Islet of Langerhans (tissue), 1 donor: ENCODE measurements around the gene BCL2L13.
"Not testable (repeated sequence)": the region's sequence is repeated elsewhere in the genome, so short reads cannot be mapped to it uniquely, and the experiment has no call there.

Source experiments
- FAIRE-seq: peaks from one replicate; lab custom pipeline; 2011; peaks lifted over from hg19 to GRCh38; lab: Jason Lieb, UNC

Gene BCL2L13

GRCh38 chr22:17729561-17729960 lies 91.0 kb downstream of the BCL2L13 start:
- FAIRE-seq, result no peak

- FAIRE-seq, result no peak
These were observed 93.8 kb downstream of the BCL2L13 start for GRCh38 chr22:17732251-17732854.

GRCh38 chr22:17733466-17733865 lies 94.9 kb downstream of the BCL2L13 start:
- no peak for FAIRE-seq

- FAIRE-seq, result no peak
These were observed 95.6 kb downstream of the BCL2L13 start for GRCh38 chr22:17734187-17734586.

- FAIRE-seq, result no peak
These were observed 100.0 kb downstream of the BCL2L13 start for GRCh38 chr22:17738386-17739128.

- no peak for FAIRE-seq
These were observed 100.8 kb downstream of the BCL2L13 start for GRCh38 chr22:17739196-17739975.

- FAIRE-seq, result no peak
These were observed 103.4 kb downstream of the BCL2L13 start for GRCh38 chr22:17741866-17742526.

- no peak for FAIRE-seq
These were observed 104.0 kb downstream of the BCL2L13 start for GRCh38 chr22:17742527-17742902.

GRCh38 chr22:17743661-17744411 lies 105.3 kb downstream of the BCL2L13 start:
- no peak for FAIRE-seq

- no peak for FAIRE-seq
These were observed 105.9 kb downstream of the BCL2L13 start for GRCh38 chr22:17744430-17744829.

GRCh38 chr22:17746916-17747315 lies 108.4 kb downstream of the BCL2L13 start:
- no peak for FAIRE-seq

- FAIRE-seq, result no peak
These were observed 110.2 kb downstream of the BCL2L13 start for GRCh38 chr22:17748555-17749353.

GRCh38 chr22:17749605-17750395 lies 111.2 kb downstream of the BCL2L13 start:
- no peak for FAIRE-seq

- FAIRE-seq, result no peak
These were observed 113.0 kb downstream of the BCL2L13 start for GRCh38 chr22:17751596-17751995.

GRCh38 chr22:17753401-17753989 lies 114.9 kb downstream of the BCL2L13 start:
- FAIRE-seq, result no peak

GRCh38 chr22:17754233-17754925 lies 115.8 kb downstream of the BCL2L13 start:
- no peak for FAIRE-seq

- FAIRE-seq, result no peak
These were observed 122.6 kb downstream of the BCL2L13 start for GRCh38 chr22:17761138-17761488.

GRCh38 chr22:17763442-17763841 lies 124.9 kb downstream of the BCL2L13 start:
- not testable (repeated sequence) for FAIRE-seq

GRCh38 chr22:17764036-17764435 lies 125.5 kb downstream of the BCL2L13 start:
- no peak for FAIRE-seq
